Effector memory CD4-positive, alpha-beta T cell (primary cell): ENCODE data around the gene TAS2R31.
"Not testable (repeated sequence)": the region's sequence is repeated elsewhere in the genome, so short reads cannot be mapped to it uniquely, and the experiment has no call there.

Experiments used
- DNase-seq, 3 donors: peaks; one replicate each; pipeline ENCODE4 v3.0.0-alpha.2; 2020
- H3K27ac ChIP-seq: 2 replicates; pipeline ENCODE4 v1.7.0; 2013; ENCODE audit warnings: mild to moderate bottlenecking, low read length, moderate library complexity; ENCODE audit not compliant: insufficient read depth, poor library complexity, severe bottlenecking
- H3K27me3 ChIP-seq: replicated peaks from 2 replicates; pipeline ENCODE4 v1.7.0; 2013; ENCODE audit warnings: mild to moderate bottlenecking, low read length; ENCODE audit not compliant: insufficient read depth, control insufficient read depth, poor library complexity, severe bottlenecking
- H3K36me3 ChIP-seq: 2 replicates; pipeline ENCODE4 v1.7.0; 2013; ENCODE audit warnings: mild to moderate bottlenecking, low read length, moderate library complexity; ENCODE audit not compliant: control insufficient read depth, insufficient read depth
- H3K4me1 ChIP-seq: 2 replicates; pipeline ENCODE4 v1.7.0; 2013; ENCODE audit warnings: low read length, mild to moderate bottlenecking; ENCODE audit not compliant: control insufficient read depth, insufficient read depth, poor library complexity, severe bottlenecking
- H3K4me3 ChIP-seq: 2 replicates; pipeline ENCODE4 v1.7.0; 2013; ENCODE audit warnings: low read length, low read depth, mild to moderate bottlenecking; ENCODE audit not compliant: insufficient read depth, poor library complexity, severe bottlenecking
- H3K9me3 ChIP-seq: 2 replicates; pipeline ENCODE4 v1.7.0; 2013; ENCODE audit warnings: mild to moderate bottlenecking, low read length, moderate library complexity; ENCODE audit not compliant: control insufficient read depth
- total RNA-seq, 3 donors: gene quantifications; one replicate each; lab custom pipeline; 2026; lab: John Stamatoyannopoulos, UW

TAS2R31 gene
- total RNA-seq, result 0 to 1.2 (median 0.87) reads per million in 3 donors

- no peaks in the 10 kb centered on the region for H3K27me3 ChIP-seq
- H3K4me1 ChIP-seq, result no peaks in the 10 kb centered on the region
- H3K27ac ChIP-seq, result no peak within 1 kb of the TSS
- H3K36me3 ChIP-seq, result peaks cover 3% of the 10 kb centered on the region
- no peak within 1 kb of the TSS for H3K4me3 ChIP-seq
- no peaks in the 10 kb centered on the region for H3K9me3 ChIP-seq
- DNase-seq, result no peak
Measured at GRCh38 chr12:11031307-11031706, at the start of gene TAS2R31. TSS of gene TAS2R31 (minus strand) at chr12:11031407. CDS start at chr12:11031335, 72 bp downstream.

- Histone ChIP-seq H3K27me3 (no peaks in the 10 kb centered on the region), H3K36me3 (no peaks in the 10 kb centered on the region), H3K27ac (no peak overlapping the region), H3K9me3 (no peaks in the 10 kb centered on the region), H3K4me1 (no peaks in the 10 kb centered on the region), H3K4me3 (no peak overlapping the region)
- DNase-seq, result no peak
Measured at GRCh38 chr12:11078246-11078645, 47.0 kb upstream of the TAS2R31 start.

- no peaks in the 10 kb centered on the region for H3K27me3 ChIP-seq
- no peak for DNase-seq
Measured at GRCh38 chr12:11075642-11076041, 44.4 kb upstream of the TAS2R31 start.

GRCh38 chr12:11071414-11071813, 40.2 kb upstream of the TAS2R31 start:
- DNase-seq, result no peak
- no peaks in the 10 kb centered on the region for H3K4me1 ChIP-seq
- no peaks in the 10 kb centered on the region for H3K36me3 ChIP-seq
- H3K27ac ChIP-seq, result no peak overlapping the region
- no peaks in the 10 kb centered on the region for H3K9me3 ChIP-seq
- H3K4me3 ChIP-seq, result no peak overlapping the region
- no peaks in the 10 kb centered on the region for H3K27me3 ChIP-seq

More at GRCh38 chr12:11075642-11076041, 44.4 kb upstream of the TAS2R31 start:
- Histone ChIP-seq H3K4me1 (no peaks in the 10 kb centered on the region), H3K4me3 (no peak overlapping the region), H3K27ac (no peak overlapping the region), H3K36me3 (no peaks in the 10 kb centered on the region), H3K9me3 (no peaks in the 10 kb centered on the region)

GRCh38 chr12:11070999-11071398, 39.8 kb upstream of the TAS2R31 start:
- no peaks in the 10 kb centered on the region for H3K4me1 ChIP-seq
- no peaks in the 10 kb centered on the region for H3K9me3 ChIP-seq
- no peak for DNase-seq
- H3K4me3 ChIP-seq, result no peak overlapping the region
- no peaks in the 10 kb centered on the region for H3K36me3 ChIP-seq
- no peaks in the 10 kb centered on the region for H3K27me3 ChIP-seq
- no peak overlapping the region for H3K27ac ChIP-seq

GRCh38 chr12:11069854-11070365, 38.7 kb upstream of the TAS2R31 start:
- H3K9me3 ChIP-seq, result no peaks in the 10 kb centered on the region
- H3K4me3 ChIP-seq, result no peak overlapping the region
- H3K27me3 ChIP-seq, result no peaks in the 10 kb centered on the region
- no peak for DNase-seq
- H3K36me3 ChIP-seq, result no peaks in the 10 kb centered on the region
- no peak overlapping the region for H3K27ac ChIP-seq
- no peaks in the 10 kb centered on the region for H3K4me1 ChIP-seq

GRCh38 chr12:11067514-11067913, 36.3 kb upstream of the TAS2R31 start:
- H3K27me3 ChIP-seq, result no peaks in the 10 kb centered on the region

GRCh38 chr12:11062194-11062593, 31.0 kb upstream of the TAS2R31 start, which contains the start of gene TAS2R46:
TSS of gene TAS2R46 (minus strand) at chr12:11062294. CDS start at chr12:11062294, 0 bp downstream.
- H3K36me3 ChIP-seq, H3K27ac ChIP-seq: not testable (repeated sequence)

More at GRCh38 chr12:11067514-11067913, 36.3 kb upstream of the TAS2R31 start:
- H3K4me1 ChIP-seq, result no peaks in the 10 kb centered on the region
- no peaks in the 10 kb centered on the region for H3K36me3 ChIP-seq
- no peak overlapping the region for H3K27ac ChIP-seq
- no peak overlapping the region for H3K4me3 ChIP-seq
- no peak for DNase-seq
- H3K9me3 ChIP-seq, result no peaks in the 10 kb centered on the region

GRCh38 chr12:11059784-11060183, 28.6 kb upstream of the TAS2R31 start:
- Histone ChIP-seq H3K36me3 (no peaks in the 10 kb centered on the region), H3K27ac (no peak overlapping the region), H3K9me3 (no peaks in the 10 kb centered on the region), H3K27me3 (no peaks in the 10 kb centered on the region), H3K4me3 (no peak overlapping the region), H3K4me1 (no peaks in the 10 kb centered on the region)
- DNase-seq, result no peak

More at GRCh38 chr12:11062194-11062593, 31.0 kb upstream of the TAS2R31 start, which contains the start of gene TAS2R46:
- not testable (repeated sequence) for H3K4me1 ChIP-seq, H3K9me3 ChIP-seq, H3K27me3 ChIP-seq, H3K4me3 ChIP-seq, DNase-seq

GRCh38 chr12:11059041-11059440, 27.8 kb upstream of the TAS2R31 start:
- H3K27ac ChIP-seq, result no peak overlapping the region
- H3K4me1 ChIP-seq, result no peaks in the 10 kb centered on the region
- H3K4me3 ChIP-seq, result no peak overlapping the region
- H3K36me3 ChIP-seq, result no peaks in the 10 kb centered on the region
- no peaks in the 10 kb centered on the region for H3K27me3 ChIP-seq
- no peak for DNase-seq
- H3K9me3 ChIP-seq, result no peaks in the 10 kb centered on the region
